ENCODE measurements around the gene PMEPA1. TPM values are rescaled to one million over a fixed set of nuclear protein-coding genes. Genes with fewer than 3 reads are reported as not detected.
"Not testable (repeated sequence)": the region's sequence is repeated elsewhere in the genome, so short reads cannot be mapped to it uniquely, and the experiment has no call there.

The PMEPA1 gene
- total RNA-seq, 1 donor from 2014 or later = 62.5 TPM

DNA sequence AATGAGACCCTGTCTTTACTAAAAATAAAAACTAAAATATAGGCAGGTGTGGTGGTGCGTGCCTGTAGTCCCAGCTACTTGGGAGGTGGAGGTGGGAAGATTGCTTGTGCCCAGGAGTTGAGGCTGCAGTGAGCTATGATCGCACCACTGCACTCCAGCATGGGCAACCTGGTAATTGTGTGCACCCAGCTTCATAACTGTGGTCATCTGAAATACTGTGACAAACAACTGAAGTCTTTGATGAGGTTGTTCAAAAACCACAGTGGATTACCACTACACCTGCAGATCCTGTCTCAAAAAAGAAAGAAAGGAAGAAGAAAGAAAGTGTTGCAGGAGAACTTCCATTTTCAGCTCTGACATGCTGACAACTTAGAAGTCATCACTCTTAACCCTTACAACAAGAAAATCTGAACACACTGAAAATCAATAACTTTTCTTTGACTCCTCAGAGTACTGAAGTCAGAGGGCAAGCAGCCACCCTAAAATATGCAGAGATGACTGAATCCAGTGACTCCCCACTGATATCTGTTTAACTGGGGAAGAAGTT is 75.8 kb downstream of the PMEPA1 start:
- no peak overlapping the region for H3K4me3 ChIP-seq (ENCODE audit: low read depth, low read length)
- no peak for DNase-seq (ENCODE audit: low read depth)
- no peak for TF ChIP-seq CTCF (conservative IDR thresholded peaks at IDR 0.05; ENCODE audit: low read depth, low read length)

GRCh38 chr20:57632286-57632685 is 77.5 kb downstream of the PMEPA1 start:
- DNase-seq (ENCODE audit: low read depth) = no peak
- H3K4me3 ChIP-seq (ENCODE audit: low read depth, low read length) = no peak overlapping the region
- TF ChIP-seq CTCF (conservative IDR thresholded peaks at IDR 0.05; ENCODE audit: low read depth, low read length) = no peak

DNA sequence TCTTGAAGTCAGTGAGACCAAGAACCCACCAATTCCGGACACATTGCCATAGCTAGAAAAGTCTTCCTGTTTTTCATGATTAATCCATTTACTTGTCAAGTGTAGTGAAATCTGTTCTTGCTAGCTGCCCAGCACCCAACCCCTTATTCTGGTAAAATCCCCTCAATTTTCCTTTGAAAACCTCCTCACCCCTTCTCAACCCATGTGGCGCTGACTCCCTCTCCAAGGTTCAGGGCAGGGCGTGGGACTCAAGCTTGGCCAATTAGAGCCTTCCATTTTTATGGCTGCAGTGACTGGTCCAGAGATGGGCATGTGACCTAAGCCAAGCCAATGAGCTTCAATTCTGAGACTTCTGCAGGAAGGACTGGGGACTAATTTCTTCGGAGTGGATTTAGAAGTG is 79.8 kb downstream of the PMEPA1 start:
- no peak for TF ChIP-seq CTCF (conservative IDR thresholded peaks at IDR 0.05; ENCODE audit: low read depth, low read length)
- no peak for DNase-seq (ENCODE audit: low read depth)
- H3K4me3 ChIP-seq (ENCODE audit: low read depth, low read length) = no peak overlapping the region

DNA sequence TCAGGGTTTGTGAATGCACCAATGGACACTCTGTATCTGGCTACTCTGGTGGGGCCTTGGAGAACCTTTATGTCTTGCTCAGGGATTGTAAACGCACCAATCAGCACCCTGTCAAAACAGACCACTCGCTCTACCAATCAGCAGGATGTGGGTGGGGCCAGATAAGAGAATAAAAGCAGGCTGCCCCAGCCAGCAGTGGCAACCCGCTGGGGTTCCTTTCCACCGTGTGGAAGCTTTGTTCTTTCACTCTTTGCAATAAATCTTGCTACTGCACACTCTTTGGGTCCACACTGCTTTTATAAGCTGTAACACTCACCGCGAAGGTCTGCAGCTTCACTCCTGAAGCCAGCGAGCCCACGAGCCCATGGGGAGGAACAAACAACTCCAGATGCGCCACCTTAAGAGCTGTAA is 80.3 kb downstream of the PMEPA1 start:
- not testable (repeated sequence) for DNase-seq (ENCODE audit: low read depth); H3K4me3 ChIP-seq (ENCODE audit: low read depth, low read length)

DNA sequence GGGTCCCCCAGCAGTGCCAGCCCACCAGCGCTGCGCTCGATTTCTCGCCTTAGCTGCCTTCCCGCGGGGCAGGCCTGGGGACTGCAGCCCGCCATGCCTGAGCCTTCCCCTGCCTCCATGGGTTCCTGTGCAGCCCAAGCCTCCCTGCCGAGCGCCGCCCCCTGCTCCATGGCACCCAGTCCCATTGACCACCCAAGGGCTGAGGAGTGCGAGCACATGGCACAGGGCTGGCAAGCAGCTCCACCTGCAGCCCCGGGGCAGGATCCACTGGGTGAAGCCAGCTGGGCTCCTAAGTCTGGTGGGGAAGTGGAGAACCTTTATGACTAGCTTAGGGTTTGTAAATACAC is 80.9 kb downstream of the PMEPA1 start:
- H3K4me3 ChIP-seq (ENCODE audit: low read depth, low read length) = not testable (repeated sequence)

GRCh38 chr20:57628047-57628961 is 81.5 kb downstream of the PMEPA1 start:
- TF ChIP-seq CTCF (conservative IDR thresholded peaks at IDR 0.05; ENCODE audit: low read depth, low read length) = no peak
- H3K4me3 ChIP-seq (ENCODE audit: low read depth, low read length) = no peak overlapping the region
- no peak for DNase-seq (ENCODE audit: low read depth)

More for the DNA sequence above, 80.9 kb downstream of the PMEPA1 start:
- not testable (repeated sequence) for DNase-seq (ENCODE audit: low read depth)

DNA sequence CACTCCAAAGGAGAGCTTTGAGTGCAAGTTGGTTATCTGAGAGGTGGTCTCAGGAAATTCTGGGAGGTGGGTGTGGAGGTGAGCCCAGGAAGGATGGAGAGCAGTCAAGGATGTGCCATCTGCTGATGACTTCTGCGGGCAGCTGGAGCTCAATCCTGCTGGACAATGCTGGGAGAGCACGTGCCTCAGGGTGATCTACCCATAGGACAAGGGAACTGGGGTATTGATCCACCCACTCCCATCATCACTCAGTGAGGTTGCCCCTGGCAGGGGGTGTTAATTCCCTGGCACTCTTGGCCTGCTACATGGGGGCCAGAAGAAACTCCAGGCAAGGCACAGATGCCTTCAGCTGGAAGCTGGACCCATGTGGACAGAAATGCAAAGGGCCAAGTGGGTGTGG is 82.5 kb downstream of the PMEPA1 start:
- TF ChIP-seq CTCF (conservative IDR thresholded peaks at IDR 0.05; ENCODE audit: low read depth, low read length) = no peak
- DNase-seq (ENCODE audit: low read depth) = no peak
- no peak overlapping the region for H3K4me3 ChIP-seq (ENCODE audit: low read depth, low read length)

DNA sequence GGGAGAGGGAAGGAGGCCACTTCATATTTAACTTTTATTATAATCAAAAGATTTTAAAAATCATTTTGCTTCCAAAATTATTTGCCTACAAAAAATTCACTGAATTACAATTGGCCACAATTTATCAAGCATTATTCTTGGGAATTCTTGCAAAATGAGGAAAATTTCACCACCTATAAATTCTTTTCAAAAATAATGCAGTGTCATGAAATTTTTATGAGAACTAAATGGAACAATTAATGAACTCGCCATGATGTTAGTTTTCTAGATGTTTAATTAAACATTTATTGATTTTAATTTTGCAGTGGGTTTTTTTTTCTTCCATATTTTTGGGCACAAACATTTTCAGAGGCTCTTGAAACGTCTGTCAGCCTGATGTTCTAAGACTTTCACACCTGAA is 83.8 kb downstream of the PMEPA1 start:
- TF ChIP-seq CTCF (conservative IDR thresholded peaks at IDR 0.05; ENCODE audit: low read depth, low read length) = no peak
- H3K4me3 ChIP-seq (ENCODE audit: low read depth, low read length) = no peak overlapping the region
- no peak for DNase-seq (ENCODE audit: low read depth)
